ENCODE results near the gene FOXN1.

FOXN1 gene

DNA sequence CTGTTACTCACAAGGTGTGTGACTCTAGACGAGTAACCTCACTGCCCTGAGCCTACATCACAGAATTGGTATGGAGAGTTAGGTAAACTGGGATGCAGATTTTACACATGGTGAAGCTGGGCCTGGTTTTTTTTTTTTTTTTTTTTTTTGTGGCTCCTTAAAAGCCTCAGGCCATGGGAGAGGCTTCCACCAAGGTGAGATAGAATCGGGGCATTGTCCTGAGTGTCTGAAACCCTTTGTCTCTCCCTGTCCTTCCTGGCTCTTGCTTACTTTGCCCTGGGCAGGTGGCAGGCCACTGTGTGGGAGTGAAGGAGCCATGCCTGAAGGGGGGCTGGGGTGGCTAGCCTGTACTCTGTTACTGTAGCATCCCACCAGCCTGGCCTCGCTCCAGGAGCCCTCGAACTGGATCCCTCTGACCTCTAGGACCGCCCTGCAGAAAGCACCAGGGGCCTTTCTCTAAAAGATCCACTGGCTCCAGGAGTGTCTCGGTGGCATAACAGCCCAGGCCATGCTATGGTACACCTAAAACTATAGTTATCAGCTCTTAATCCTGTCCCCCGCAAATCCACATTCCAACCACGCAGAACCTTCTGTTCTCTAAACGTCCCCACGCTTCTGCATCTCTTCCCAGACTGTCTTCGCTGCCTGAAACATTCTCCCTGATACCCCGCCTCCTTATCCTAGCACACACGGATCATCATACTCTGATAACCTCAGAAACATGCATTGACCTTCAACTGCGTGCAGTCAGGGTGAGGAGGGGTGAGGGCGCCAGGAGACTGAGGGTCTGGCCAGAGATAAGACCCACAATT, 34.4 kb upstream of the FOXN1 start:
- in situ Hi-C loops (cut with MboI; ENCODE audit: low sequenced_read_pairs, unreplicated experiment), result no loop called here
- TF ChIP-seq, protein P1, sequence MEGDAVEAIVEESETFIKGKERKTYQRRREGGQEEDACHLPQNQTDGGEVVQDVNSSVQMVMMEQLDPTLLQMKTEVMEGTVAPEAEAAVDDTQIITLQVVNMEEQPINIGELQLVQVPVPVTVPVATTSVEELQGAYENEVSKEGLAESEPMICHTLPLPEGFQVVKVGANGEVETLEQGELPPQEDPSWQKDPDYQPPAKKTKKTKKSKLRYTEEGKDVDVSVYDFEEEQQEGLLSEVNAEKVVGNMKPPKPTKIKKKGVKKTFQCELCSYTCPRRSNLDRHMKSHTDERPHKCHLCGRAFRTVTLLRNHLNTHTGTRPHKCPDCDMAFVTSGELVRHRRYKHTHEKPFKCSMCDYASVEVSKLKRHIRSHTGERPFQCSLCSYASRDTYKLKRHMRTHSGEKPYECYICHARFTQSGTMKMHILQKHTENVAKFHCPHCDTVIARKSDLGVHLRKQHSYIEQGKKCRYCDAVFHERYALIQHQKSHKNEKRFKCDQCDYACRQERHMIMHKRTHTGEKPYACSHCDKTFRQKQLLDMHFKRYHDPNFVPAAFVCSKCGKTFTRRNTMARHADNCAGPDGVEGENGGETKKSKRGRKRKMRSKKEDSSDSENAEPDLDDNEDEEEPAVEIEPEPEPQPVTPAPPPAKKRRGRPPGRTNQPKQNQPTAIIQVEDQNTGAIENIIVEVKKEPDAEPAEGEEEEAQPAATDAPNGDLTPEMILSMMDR (IDR thresholded peaks at IDR 0.05; ENCODE audit: borderline replicate concordance, control extremely low read depth, extremely low read depth, insufficient read depth, missing control alignments), result no peak
- no peak for DNase-seq (ENCODE audit: low spot score)

DNA sequence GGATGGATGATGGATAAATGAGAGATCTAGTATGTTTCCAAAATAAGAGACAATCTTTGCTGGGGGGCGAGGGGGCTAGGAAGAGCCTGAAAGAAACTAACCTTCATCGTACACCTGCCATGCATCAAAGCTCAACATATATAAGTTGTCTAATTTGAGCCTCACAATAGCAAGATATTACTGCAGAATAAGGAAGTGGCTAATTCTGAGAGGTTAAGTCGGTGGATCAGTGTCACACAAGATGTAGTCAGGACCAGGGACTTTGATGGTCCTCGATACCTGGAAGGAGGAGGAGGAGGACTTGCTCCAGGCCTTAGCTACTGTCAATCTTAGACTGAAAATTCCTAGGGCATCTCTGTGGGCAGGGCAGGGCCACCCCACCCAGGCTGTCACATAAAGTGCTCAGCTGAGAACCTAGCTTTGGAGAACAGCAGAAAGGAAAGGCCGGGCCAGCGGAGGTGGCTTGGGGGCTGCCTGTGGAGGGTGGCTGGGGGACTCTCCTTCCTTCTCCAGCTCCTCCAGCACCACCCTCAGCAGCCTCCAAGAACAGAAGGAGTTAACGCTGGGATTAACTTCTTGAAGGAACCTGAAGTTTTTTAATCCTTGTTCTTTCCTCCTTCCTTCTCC, 33.2 kb upstream of the FOXN1 start:
- no peak for DNase-seq (ENCODE audit: low spot score)
- in situ Hi-C loops (cut with MboI; ENCODE audit: low sequenced_read_pairs, unreplicated experiment), result no loop called here
- TF ChIP-seq, protein P1 (IDR thresholded peaks at IDR 0.05; ENCODE audit: borderline replicate concordance, control extremely low read depth, extremely low read depth, insufficient read depth, missing control alignments), result no peak

DNA sequence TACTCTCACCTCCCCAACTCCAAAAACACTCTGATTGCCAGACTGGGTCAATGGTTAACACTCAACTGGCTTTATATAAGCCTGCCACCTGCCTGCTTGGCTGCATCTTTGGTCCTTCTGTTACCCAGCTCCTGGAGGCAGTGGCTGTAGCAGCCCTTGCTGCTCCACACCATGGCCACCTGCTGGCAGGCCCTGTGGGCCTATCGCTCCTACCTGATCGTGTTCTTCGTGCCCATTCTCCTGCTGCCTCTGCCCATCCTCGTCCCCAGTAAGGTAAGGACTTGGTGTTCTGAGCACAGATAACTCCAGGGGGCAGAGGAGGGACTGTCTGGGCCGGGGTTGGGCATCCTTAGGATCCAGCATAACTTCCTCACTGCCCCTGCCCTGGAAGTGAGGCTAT, 32.6 kb upstream of the FOXN1 start, which contains the start of gene SLC13A2:
Gene SLC13A2 (plus strand): TSS at position 103 of the 400 bp plus-strand sequence. CDS start 69 bp downstream, at position 172.
- DNase-seq (ENCODE audit: low spot score), result no peak
- TF ChIP-seq, protein P1 (IDR thresholded peaks at IDR 0.05; ENCODE audit: borderline replicate concordance, control extremely low read depth, extremely low read depth, insufficient read depth, missing control alignments), result no peak
- in situ Hi-C loops (cut with MboI; ENCODE audit: low sequenced_read_pairs, unreplicated experiment), result no loop called here

DNA sequence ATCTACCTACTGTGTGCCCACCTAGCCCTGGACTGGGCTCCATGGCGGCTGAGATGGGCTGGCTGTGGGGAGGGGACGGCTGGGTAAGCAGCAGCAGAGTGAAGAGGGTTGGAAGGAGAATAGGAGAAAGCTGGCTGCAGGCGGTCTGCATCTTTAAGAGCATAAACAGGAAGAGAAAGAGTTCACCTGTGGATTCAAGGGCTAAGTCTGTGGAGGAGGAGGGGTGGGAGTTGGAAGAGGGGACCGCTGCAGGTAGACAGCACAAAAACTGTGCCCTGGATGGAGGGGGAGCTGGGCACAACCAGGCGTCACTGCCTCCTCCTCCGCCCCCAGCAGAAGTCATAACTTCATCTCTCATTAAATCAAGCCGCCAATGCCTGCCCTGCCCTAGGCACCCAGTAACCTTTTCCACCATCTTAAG, 32.0 kb upstream of the FOXN1 start:
- TF ChIP-seq, protein P1 (IDR thresholded peaks at IDR 0.05; ENCODE audit: borderline replicate concordance, control extremely low read depth, extremely low read depth, insufficient read depth, missing control alignments), result no peak
- DNase-seq (ENCODE audit: low spot score), result no peak
- in situ Hi-C loops (cut with MboI; ENCODE audit: low sequenced_read_pairs, unreplicated experiment), result no loop called here

DNA sequence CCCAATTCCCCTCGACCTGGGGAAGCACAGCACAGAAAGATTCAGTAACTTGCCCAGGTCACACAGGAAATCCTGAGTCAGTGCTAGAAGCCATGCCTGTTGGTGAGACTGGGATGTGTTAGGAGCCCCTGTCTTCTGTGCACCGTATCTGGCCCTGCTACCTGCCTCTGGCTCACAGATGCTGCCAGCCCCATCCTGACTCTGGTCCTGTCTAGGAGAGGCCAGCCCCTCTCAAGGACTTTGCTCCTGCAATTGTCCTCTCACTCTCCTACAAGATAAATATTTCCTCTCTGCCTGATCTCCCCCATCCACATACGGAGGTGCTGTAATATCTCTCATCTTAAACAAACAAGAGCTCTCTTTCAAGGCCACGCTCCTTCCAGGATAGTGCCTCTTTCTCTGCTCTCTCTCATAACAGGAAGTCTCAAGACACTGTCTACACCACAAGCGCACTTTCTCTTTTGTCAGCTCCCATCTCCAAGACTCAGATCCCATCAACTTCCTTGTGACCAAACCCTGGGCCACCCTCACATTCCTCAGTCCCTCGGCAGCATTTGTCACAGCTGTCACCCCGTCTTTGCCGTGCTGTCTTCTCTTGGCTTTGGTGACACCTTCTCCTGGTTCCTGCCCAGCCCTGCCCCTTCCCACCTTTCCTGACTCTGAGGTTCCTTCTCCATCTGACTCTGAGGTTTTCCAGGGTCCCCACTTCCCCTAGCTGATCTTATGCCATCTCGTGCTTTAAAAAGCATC, 30.8 kb upstream of the FOXN1 start:
- in situ Hi-C loops (cut with MboI; ENCODE audit: low sequenced_read_pairs, unreplicated experiment), result no loop called here
- TF ChIP-seq, protein P1 (IDR thresholded peaks at IDR 0.05; ENCODE audit: borderline replicate concordance, control extremely low read depth, extremely low read depth, insufficient read depth, missing control alignments), result no peak
- no peak for DNase-seq (ENCODE audit: low spot score)

DNA sequence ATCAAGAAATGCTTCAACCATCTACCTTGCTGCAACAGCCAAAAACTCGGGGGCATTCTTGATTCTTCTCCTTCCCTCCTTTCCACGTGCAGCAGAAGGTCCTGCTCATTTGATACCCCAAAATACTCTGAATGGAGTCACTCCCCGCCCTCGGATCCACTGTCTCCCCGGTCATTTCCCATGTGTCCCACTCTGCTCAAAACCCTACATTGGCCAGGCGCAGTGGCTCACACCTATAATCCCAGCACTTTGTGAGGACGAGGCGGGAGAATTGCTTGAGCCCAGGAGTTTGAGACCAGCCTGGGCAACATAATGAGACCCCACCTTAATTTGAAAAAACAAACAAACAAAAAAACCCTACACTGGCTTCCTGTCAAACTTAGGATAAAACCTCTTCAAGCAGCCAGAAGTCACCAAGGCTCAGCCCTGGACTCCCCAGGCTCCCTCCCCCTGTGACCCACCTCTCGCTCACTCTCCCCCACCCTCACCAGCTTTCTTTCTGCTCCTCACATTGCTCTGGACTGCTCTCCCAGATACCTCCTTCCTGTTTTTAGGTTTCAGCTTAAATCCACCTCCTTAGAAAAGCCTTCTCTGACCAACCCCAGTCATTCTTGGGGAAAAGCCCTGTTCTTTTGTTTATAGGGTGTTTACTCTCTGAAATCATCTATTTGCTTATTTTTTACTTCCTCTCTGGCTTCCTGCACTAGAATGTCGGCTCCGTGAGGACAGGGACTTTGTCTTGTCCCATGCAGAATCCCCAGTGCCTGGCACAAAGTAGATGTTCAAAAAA, 29.9 kb upstream of the FOXN1 start:
- in situ Hi-C loops (cut with MboI; ENCODE audit: low sequenced_read_pairs, unreplicated experiment), result no loop called here
- TF ChIP-seq, protein P1 (IDR thresholded peaks at IDR 0.05; ENCODE audit: borderline replicate concordance, control extremely low read depth, extremely low read depth, insufficient read depth, missing control alignments), result no peak
- DNase-seq (ENCODE audit: low spot score), result no peak
